Astrocyte (in vitro differentiated cells and primary cell): ENCODE results near the gene CSMD2.

Experiments
- EZH2 ChIP-seq: IDR thresholded peaks from 2 replicates; pipeline ENCODE4 v1.6.1; 2012; ENCODE audit warnings: mild to moderate bottlenecking, low read length, inconsistent platforms; ENCODE audit not compliant: insufficient read depth
- TF ChIP-seq, protein P1 (sequence below): IDR thresholded peaks from 2 replicates; pipeline ENCODE4 v1.5.1; 2011; ENCODE audit warnings: low read depth, mild to moderate bottlenecking, inconsistent platforms, low read length, moderate library complexity; ENCODE audit not compliant: insufficient read depth

DNA sequence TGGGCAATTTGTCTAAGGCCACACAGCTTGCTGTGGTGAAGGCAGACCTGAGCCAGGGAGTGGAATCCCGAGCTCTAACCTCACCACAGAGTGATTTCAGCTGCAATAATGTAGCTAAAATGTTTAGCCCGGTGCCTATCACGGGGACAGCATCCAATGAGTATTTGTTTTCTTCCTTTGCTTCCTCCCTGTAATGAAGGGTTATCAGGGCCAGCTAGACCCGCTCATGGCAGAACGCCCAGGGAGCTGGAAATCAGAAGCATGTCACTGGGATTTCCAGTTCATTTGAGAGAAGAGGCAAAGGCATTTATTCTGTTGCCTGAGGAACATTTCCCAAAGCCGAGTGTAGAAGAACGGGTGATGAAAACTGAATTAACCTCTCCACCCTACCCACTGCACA is 509.5 kb downstream of the CSMD2 start:
- TF ChIP-seq, protein P1, sequence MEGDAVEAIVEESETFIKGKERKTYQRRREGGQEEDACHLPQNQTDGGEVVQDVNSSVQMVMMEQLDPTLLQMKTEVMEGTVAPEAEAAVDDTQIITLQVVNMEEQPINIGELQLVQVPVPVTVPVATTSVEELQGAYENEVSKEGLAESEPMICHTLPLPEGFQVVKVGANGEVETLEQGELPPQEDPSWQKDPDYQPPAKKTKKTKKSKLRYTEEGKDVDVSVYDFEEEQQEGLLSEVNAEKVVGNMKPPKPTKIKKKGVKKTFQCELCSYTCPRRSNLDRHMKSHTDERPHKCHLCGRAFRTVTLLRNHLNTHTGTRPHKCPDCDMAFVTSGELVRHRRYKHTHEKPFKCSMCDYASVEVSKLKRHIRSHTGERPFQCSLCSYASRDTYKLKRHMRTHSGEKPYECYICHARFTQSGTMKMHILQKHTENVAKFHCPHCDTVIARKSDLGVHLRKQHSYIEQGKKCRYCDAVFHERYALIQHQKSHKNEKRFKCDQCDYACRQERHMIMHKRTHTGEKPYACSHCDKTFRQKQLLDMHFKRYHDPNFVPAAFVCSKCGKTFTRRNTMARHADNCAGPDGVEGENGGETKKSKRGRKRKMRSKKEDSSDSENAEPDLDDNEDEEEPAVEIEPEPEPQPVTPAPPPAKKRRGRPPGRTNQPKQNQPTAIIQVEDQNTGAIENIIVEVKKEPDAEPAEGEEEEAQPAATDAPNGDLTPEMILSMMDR = no peak
- no peak for TF ChIP-seq EZH2
